Measurements from ENCODE around the gene LRCH4. TPM values are rescaled to one million over a fixed set of nuclear protein-coding genes. Genes with fewer than 3 reads are reported as not detected.

LRCH4 gene
- total and polyA plus RNA-seq, 2 of the 13 experiments (the other 11 are each of a cell fraction or from before 2014, with no cell fraction given) = 7.0 to 9.3 TPM

DNA sequence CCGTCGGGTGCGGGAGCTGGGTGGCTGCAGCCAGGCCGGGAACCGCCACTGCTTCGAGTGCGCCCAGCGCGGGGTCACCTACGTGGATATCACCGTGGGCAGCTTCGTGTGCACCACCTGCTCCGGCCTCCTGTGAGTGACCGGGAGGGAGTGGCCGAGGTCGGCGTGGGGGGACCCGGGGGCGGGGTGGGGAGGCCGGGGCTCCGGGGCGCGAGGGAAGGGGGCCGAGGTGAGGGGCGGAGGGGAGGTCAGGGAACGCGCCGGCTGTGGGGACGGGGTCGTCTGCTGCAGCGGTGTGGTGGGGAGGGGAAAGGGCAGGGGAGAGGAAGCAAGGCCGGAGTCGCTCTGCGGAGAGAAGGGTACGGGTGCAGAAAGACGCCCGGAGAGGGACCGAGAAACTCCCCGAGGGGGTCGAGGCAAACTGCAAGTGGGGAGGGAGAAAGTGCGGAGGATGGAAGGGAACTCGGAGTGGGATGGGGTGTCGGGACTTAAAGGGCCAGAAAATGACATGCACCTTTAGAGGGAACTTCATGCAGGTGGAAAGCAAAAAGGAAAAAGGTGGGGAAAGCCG is 46.4 kb downstream of the LRCH4 start (continued):
- TF ChIP-seq, protein P1, sequence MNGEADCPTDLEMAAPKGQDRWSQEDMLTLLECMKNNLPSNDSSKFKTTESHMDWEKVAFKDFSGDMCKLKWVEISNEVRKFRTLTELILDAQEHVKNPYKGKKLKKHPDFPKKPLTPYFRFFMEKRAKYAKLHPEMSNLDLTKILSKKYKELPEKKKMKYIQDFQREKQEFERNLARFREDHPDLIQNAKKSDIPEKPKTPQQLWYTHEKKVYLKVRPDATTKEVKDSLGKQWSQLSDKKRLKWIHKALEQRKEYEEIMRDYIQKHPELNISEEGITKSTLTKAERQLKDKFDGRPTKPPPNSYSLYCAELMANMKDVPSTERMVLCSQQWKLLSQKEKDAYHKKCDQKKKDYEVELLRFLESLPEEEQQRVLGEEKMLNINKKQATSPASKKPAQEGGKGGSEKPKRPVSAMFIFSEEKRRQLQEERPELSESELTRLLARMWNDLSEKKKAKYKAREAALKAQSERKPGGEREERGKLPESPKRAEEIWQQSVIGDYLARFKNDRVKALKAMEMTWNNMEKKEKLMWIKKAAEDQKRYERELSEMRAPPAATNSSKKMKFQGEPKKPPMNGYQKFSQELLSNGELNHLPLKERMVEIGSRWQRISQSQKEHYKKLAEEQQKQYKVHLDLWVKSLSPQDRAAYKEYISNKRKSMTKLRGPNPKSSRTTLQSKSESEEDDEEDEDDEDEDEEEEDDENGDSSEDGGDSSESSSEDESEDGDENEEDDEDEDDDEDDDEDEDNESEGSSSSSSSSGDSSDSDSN (CRISPR knock-in tag; IDR thresholded peaks at IDR 0.05) = peak; percentile 45; the same call in 1 of the 2 replicates
- TF ChIP-seq, protein P2, sequence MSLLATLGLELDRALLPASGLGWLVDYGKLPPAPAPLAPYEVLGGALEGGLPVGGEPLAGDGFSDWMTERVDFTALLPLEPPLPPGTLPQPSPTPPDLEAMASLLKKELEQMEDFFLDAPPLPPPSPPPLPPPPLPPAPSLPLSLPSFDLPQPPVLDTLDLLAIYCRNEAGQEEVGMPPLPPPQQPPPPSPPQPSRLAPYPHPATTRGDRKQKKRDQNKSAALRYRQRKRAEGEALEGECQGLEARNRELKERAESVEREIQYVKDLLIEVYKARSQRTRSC (CRISPR knock-in tag; IDR thresholded peaks at IDR 0.05; ENCODE audit: low read depth) = 0 out of 2 replicates have a peak, but pooled peaks have one; percentile 16
- TF ChIP-seq REL (CRISPR knock-in tag; conservative IDR thresholded peaks at IDR 0.05) (0 out of 2 replicates have a peak, but pooled peaks have one; percentile 7), USF2 (IDR thresholded peaks at IDR 0.05; ENCODE audit: low read depth, low read length) (no peak), USF2 (CRISPR knock-in tag; IDR thresholded peaks at IDR 0.05; ENCODE audit: borderline replicate concordance) (peak; percentile 17; the same call in 1 of the 2 replicates), BORCS8-MEF2B (CRISPR knock-in tag; IDR thresholded peaks at IDR 0.05) (no peak), RBFOX2 (IDR thresholded peaks at IDR 0.05; ENCODE audit: low read depth, low read length) (peak; percentile 88), ZNF782 (CRISPR knock-in tag; IDR thresholded peaks at IDR 0.05; ENCODE audit: borderline replicate concordance) (0 out of 2 replicates have a peak, but pooled peaks have one; percentile 39), ZNF274 (CRISPR knock-in tag; IDR thresholded peaks at IDR 0.05) (no peak), HNRNPH1 (optimal IDR thresholded peaks at IDR 0.05; ENCODE audit: low read depth, low read length) (peak; percentile 50), ELF4 (CRISPR knock-in tag; IDR thresholded peaks at IDR 0.05; ENCODE audit: borderline replicate concordance) (no peak)
- TF ChIP-seq, protein P3, sequence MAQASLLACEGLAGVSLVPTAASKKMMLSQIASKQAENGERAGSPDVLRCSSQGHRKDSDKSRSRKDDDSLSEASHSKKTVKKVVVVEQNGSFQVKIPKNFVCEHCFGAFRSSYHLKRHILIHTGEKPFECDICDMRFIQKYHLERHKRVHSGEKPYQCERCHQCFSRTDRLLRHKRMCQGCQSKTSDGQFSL (CRISPR knock-in tag; IDR thresholded peaks at IDR 0.05) = no peak

All from HepG2 (cell line).